Activated T-cell treated with anti-CD3 and anti-CD28 coated beads, Interleukin-2, amount 50 U/mL, for 48 hours (primary cell): ENCODE results near the gene FERD3L.

ENCODE experiments used
- DNase-seq, 2 experiments: peaks; one replicate each; pipeline ENCODE4 v3.0.0-alpha.2; 2020

Gene FERD3L

GRCh38 chr7:19116121-19117090, 28.8 kb downstream of the FERD3L start:
- DNase-seq, result peak; percentile 20 to 33

GRCh38 chr7:19114551-19114855, 30.7 kb downstream of the FERD3L start:
- no peak for DNase-seq

- no peak for DNase-seq
Observed at GRCh38 chr7:19113855-19114550, 31.2 kb downstream of the FERD3L start.

GRCh38 chr7:19113002-19113350, 32.2 kb downstream of the FERD3L start:
- DNase-seq, result no peak

- DNase-seq, result no peak
Observed at GRCh38 chr7:19112274-19113001, 32.8 kb downstream of the FERD3L start.

- DNase-seq, result no peak
Observed at GRCh38 chr7:19111474-19112273, 33.5 kb downstream of the FERD3L start.

GRCh38 chr7:19110776-19111175, 34.4 kb downstream of the FERD3L start:
- no peak for DNase-seq

- no peak for DNase-seq
Observed at GRCh38 chr7:19110026-19110730, 35.0 kb downstream of the FERD3L start.

GRCh38 chr7:19109000-19109946, 35.9 kb downstream of the FERD3L start:
- DNase-seq, result no peak

- no peak for DNase-seq
Observed at GRCh38 chr7:19107356-19108146, 37.7 kb downstream of the FERD3L start.

GRCh38 chr7:19107081-19107355, 38.2 kb downstream of the FERD3L start:
- no peak for DNase-seq

GRCh38 chr7:19106241-19107080, 38.8 kb downstream of the FERD3L start:
- DNase-seq, result no peak

GRCh38 chr7:19105546-19105945, 39.7 kb downstream of the FERD3L start:
- DNase-seq, result no peak

- DNase-seq, result no peak
Observed at GRCh38 chr7:19104811-19105210, 40.4 kb downstream of the FERD3L start.

- DNase-seq, result no peak
Observed at GRCh38 chr7:19102884-19103283, 42.3 kb downstream of the FERD3L start.

GRCh38 chr7:19101909-19102308, 43.3 kb downstream of the FERD3L start:
- no peak for DNase-seq

GRCh38 chr7:19101472-19101871, 43.7 kb downstream of the FERD3L start:
- DNase-seq, result no peak

GRCh38 chr7:19099924-19100323, 45.3 kb downstream of the FERD3L start:
- no peak for DNase-seq

- DNase-seq, result no peak
Observed at GRCh38 chr7:19099194-19099593, 46.0 kb downstream of the FERD3L start.
